ENCODE results near the gene TXNDC17. TPM values are rescaled to one million over a fixed set of nuclear protein-coding genes. Genes with fewer than 3 reads are reported as not detected.
"Not testable (repeated sequence)": the region's sequence is repeated elsewhere in the genome, so short reads cannot be mapped to it uniquely, and the experiment has no call there.

TXNDC17 gene
- total RNA-seq, 3 donors from 2014 or later, result 52.2 to 115 (median 106) TPM

GRCh38 chr17:6651919-6652452, 11.1 kb downstream of the TXNDC17 start:
- H3K9me3 ChIP-seq, result no peaks in the 10 kb centered on the region
- TF ChIP-seq CTCF (IDR thresholded peaks at IDR 0.05), result no peak
- H3K4me3 ChIP-seq, result peak overlapping the region; percentile 56
- intact Hi-C loops (cut with DNase I, micrococcal nuclease), result no loop called here
- peak; percentile 68 to 84 (median 76) for DNase-seq
- peaks cover 21% of the 10 kb centered on the region for H3K4me1 ChIP-seq (ENCODE audit: low read depth)
- no peaks in the 10 kb centered on the region for H3K36me3 ChIP-seq (ENCODE audit: low read depth)
- peak; percentile 49 for ATAC-seq

- no peaks in the 10 kb centered on the region for H3K9me3 ChIP-seq
- no peak for TF ChIP-seq CTCF (IDR thresholded peaks at IDR 0.05)
- ATAC-seq, result peak; percentile 17
- intact Hi-C loops (cut with DNase I, micrococcal nuclease), result no loop called here
- H3K4me1 ChIP-seq (ENCODE audit: low read depth), result peaks cover 11% of the 10 kb centered on the region
- H3K4me3 ChIP-seq, result no peak overlapping the region
- no peaks in the 10 kb centered on the region for H3K36me3 ChIP-seq (ENCODE audit: low read depth)
- DNase-seq, result peak in 2 of 3 donors; percentile 50 to 69
These were observed 14.2 kb downstream of the TXNDC17 start for GRCh38 chr17:6654841-6655731.

- H3K36me3 ChIP-seq (ENCODE audit: low read depth); intact Hi-C loops (cut with DNase I, micrococcal nuclease): not testable (repeated sequence)
These were observed 15.0 kb downstream of the TXNDC17 start for GRCh38 chr17:6655732-6656361.

GRCh38 chr17:6656797-6657632, 16.2 kb downstream of the TXNDC17 start:
- DNase-seq, result peak in 1 of 3 donors; percentile 71

More at GRCh38 chr17:6655732-6656361, 15.0 kb downstream of the TXNDC17 start:
- not testable (repeated sequence) for ATAC-seq; H3K9me3 ChIP-seq; DNase-seq; H3K4me1 ChIP-seq (ENCODE audit: low read depth); H3K4me3 ChIP-seq

GRCh38 chr17:6657633-6658287, 16.9 kb downstream of the TXNDC17 start:
- DNase-seq, result no peak
- Histone ChIP-seq H3K9me3 (no peaks in the 10 kb centered on the region), H3K36me3 (ENCODE audit: low read depth) (no peaks in the 10 kb centered on the region), H3K4me1 (ENCODE audit: low read depth) (peaks cover 4% of the 10 kb centered on the region), H3K4me3 (no peak overlapping the region)
- intact Hi-C loops (cut with DNase I, micrococcal nuclease), result no loop called here
- ATAC-seq, result no peak
- no peak for TF ChIP-seq CTCF (IDR thresholded peaks at IDR 0.05)

More at GRCh38 chr17:6656797-6657632, 16.2 kb downstream of the TXNDC17 start:
- ATAC-seq, result peak; percentile 56
- H3K4me3 ChIP-seq; H3K9me3 ChIP-seq; H3K36me3 ChIP-seq (ENCODE audit: low read depth); H3K4me1 ChIP-seq (ENCODE audit: low read depth); intact Hi-C loops (cut with DNase I, micrococcal nuclease): not testable (repeated sequence)

- H3K36me3 ChIP-seq (ENCODE audit: low read depth); DNase-seq; H3K4me1 ChIP-seq (ENCODE audit: low read depth); H3K4me3 ChIP-seq; intact Hi-C loops (cut with DNase I, micrococcal nuclease); ATAC-seq; H3K9me3 ChIP-seq: not testable (repeated sequence)
These were observed 17.6 kb downstream of the TXNDC17 start for GRCh38 chr17:6658411-6658810.

Data from mucosa of descending colon (tissue), 3 donors.